ENCODE data around the gene KIF2A.

Gene KIF2A

GRCh38 chr5:62395210-62395950 is 89.4 kb downstream of the KIF2A start:
- DNase-seq = no peak

GRCh38 chr5:62403411-62404250 is 97.6 kb downstream of the KIF2A start, which contains the start of gene DIMT1:
Gene DIMT1 (minus strand): TSS chr5:62403905. CDS start chr5:62403772, 133 bp downstream.
- DNase-seq = peak; percentile 94

- peak; percentile 99 for DNase-seq
These were observed 106.7 kb downstream of the KIF2A start, which contains the start of gene IPO11 for GRCh38 chr5:62412549-62413329. Gene IPO11 (plus strand): TSS chr5:62412763. CDS start chr5:62437280, 24,517 bp downstream.

GRCh38 chr5:62413711-62414110 is 107.7 kb downstream of the KIF2A start:
- no peak for DNase-seq

GRCh38 chr5:62418462-62419076 is 112.6 kb downstream of the KIF2A start:
- no peak for DNase-seq

- no peak for DNase-seq
These were observed 113.6 kb downstream of the KIF2A start for GRCh38 chr5:62419609-62420008.

GRCh38 chr5:62421414-62421813 is 115.4 kb downstream of the KIF2A start:
- DNase-seq = no peak

- DNase-seq = no peak
These were observed 118.8 kb downstream of the KIF2A start for GRCh38 chr5:62424763-62425162.

- no peak for DNase-seq
These were observed 126.0 kb downstream of the KIF2A start for GRCh38 chr5:62431735-62432620.

GRCh38 chr5:62432621-62433064 is 126.6 kb downstream of the KIF2A start:
- DNase-seq = no peak

Measured in CD4-positive, alpha-beta T cell treated with Interleukin-21 for 1 hour (primary cell).